Esophagus squamous epithelium (tissue), 5 donors: ENCODE results near the gene CACNA1B. TPM values are rescaled to one million over a fixed set of nuclear protein-coding genes. Genes with fewer than 3 reads are reported as not detected.

ENCODE experiments used
- DNase-seq: peaks from one replicate; lab custom pipeline; 2025; lab: John Stamatoyannopoulos, UW
- H3K27ac ChIP-seq, 4 donors: fragments of 200-600 bp; sonication (generic); one replicate each; pipeline ENCODE4 v1.5.1; 2016 to 2019; ENCODE audit warnings: mild to moderate bottlenecking in 1 of 4
- H3K27me3 ChIP-seq, 4 donors: fragments of 200-600 bp; sonication (generic); 1 replicate in 3 of 4; 2 replicates in 1 of 4; pipeline versions ENCODE4 v1.5.1 to v1.6.0; 2017 to 2021; ENCODE audit warnings: antibody characterized with exemption in 1 of 4
- H3K36me3 ChIP-seq, 3 donors: fragments of 200-600 bp; sonication (generic); one replicate each; pipeline ENCODE4 v1.5.1; 2016 to 2019
- H3K4me1 ChIP-seq, 3 donors: fragments of 200-600 bp; sonication (generic); one replicate each; pipeline ENCODE4 v1.5.1; 2017 to 2019
- H3K4me3 ChIP-seq, 4 donors: fragments of 200-600 bp; sonication (generic); 1 replicate in 3 of 4; 2 replicates in 1 of 4; pipeline ENCODE4 v1.5.1; 2016 to 2019; ENCODE audit warnings: mild to moderate bottlenecking in 2 of 4, moderate library complexity in 1 of 4
- H3K9me3 ChIP-seq, 3 donors: fragments of 200-600 bp; sonication (generic); one replicate each; pipeline ENCODE4 v1.5.1; 2016 to 2019
- CTCF ChIP-seq, 6 experiments: fragments of 450-650 bp in 4 of 6; fragments of 200-600 bp in 2 of 6; sonication (generic) in 2 of 6; IDR thresholded peaks; one replicate each; pipeline ENCODE4 v1.5.1; 2016 to 2019; ENCODE audit warnings: antibody characterized with exemption in 6 of 6, mild to moderate bottlenecking in 4 of 6, moderate library complexity in 4 of 6
- POLR2A ChIP-seq, 4 donors: fragments of 450-650 bp; IDR thresholded peaks; one replicate each; pipeline ENCODE4 v1.6.1; 2017; ENCODE audit warnings: antibody characterized with exemption in 4 of 4, mild to moderate bottlenecking in 4 of 4, moderate library complexity in 3 of 4
- WGBS, 2 donors: methylation state at CpG; one replicate each; pipeline ENCODE4 v1.1.5; 2018; 5-methylcytosine and 5-hydroxymethylcytosine counted together
- intact Hi-C: fragments of 100-400 bp; cut with DNase I; formaldehyde crosslinking; loops from one replicate; pipeline ENCODE4 v1.15.0; 2022
- total RNA-seq, 4 donors: library from RNA; depleted of rRNA; stranded (reverse); fragments of >200 nt; gene quantifications; one replicate each; pipeline ENCODE4 v1.1.0, GENCODE V29; 2016
- donor health status: DM: yes; HTN: yes; CAD: no.

CACNA1B gene
- total RNA-seq, 4 donors from 2014 or later = not detected

GRCh38 chr9:137989999-137990715, 112.6 kb downstream of the CACNA1B start:
- TF ChIP-seq POLR2A (IDR thresholded peaks at IDR 0.05) = no peak
- TF ChIP-seq CTCF (IDR thresholded peaks at IDR 0.05) = no peak
- H3K27me3 ChIP-seq = peaks cover 0 to 51% (median 0%) of the 10 kb centered on the region in 4 donors
- no peak overlapping the region for H3K4me3 ChIP-seq
- DNase-seq = no peak
- peaks cover 0 to 7% (median 0%) of the 10 kb centered on the region in 3 donors for H3K4me1 ChIP-seq
- H3K27ac ChIP-seq = no peak overlapping the region
- no peaks in the 10 kb centered on the region for H3K9me3 ChIP-seq
- no peaks in the 10 kb centered on the region for H3K36me3 ChIP-seq
- intact Hi-C loops = no loop called here
- 50 to 60% methylated on average over 7 to 8 of the region's 8 CpGs for WGBS, 2 donors

DNA sequence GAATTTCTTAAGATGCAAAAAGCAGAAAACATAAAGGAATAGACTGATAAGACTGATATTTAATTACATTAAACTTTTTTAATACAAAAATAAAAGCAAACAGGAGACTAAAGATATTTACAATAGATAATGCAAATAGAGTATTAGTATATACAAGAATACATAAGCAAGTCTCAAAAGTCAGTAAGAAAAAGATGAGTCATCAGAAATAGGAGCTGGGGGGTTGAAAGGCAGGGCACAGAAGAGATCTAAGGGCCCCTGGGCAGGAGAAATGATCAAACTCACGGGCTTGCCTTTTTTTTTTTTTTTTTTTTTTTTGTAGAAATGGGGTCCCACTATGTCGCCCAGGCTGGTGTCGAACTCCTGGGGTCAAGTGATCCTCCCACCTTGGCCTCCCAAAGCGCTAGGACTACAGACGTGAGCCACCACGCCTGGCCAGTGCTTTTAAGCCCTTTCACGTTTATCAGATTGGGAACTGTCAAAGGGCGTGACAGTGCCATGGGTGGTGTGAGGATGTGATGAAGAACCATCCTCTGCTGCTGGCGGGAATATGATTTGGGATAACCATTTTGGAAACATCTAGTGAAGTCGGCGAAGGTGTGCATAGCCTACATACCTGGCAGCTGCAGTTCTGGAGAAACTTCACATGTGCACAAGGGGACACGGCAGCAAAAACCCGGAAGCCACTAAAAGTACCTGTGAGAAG, 126.1 kb downstream of the CACNA1B start:
- H3K36me3 ChIP-seq = no peaks in the 10 kb centered on the region
- no peak overlapping the region for H3K4me3 ChIP-seq
- peaks cover 0 to 16% (median 0%) of the 10 kb centered on the region in 4 donors for H3K27me3 ChIP-seq
- intact Hi-C loops = no loop called here
- 81 to 86% methylated on average over 12 to 13 of the region's 13 CpGs for WGBS, 2 donors
- DNase-seq = no peak
- H3K27ac ChIP-seq = no peak overlapping the region
- no peaks in the 10 kb centered on the region for H3K4me1 ChIP-seq
- TF ChIP-seq CTCF (IDR thresholded peaks at IDR 0.05) (no peak), POLR2A (IDR thresholded peaks at IDR 0.05) (no peak)
- no peaks in the 10 kb centered on the region for H3K9me3 ChIP-seq

DNA sequence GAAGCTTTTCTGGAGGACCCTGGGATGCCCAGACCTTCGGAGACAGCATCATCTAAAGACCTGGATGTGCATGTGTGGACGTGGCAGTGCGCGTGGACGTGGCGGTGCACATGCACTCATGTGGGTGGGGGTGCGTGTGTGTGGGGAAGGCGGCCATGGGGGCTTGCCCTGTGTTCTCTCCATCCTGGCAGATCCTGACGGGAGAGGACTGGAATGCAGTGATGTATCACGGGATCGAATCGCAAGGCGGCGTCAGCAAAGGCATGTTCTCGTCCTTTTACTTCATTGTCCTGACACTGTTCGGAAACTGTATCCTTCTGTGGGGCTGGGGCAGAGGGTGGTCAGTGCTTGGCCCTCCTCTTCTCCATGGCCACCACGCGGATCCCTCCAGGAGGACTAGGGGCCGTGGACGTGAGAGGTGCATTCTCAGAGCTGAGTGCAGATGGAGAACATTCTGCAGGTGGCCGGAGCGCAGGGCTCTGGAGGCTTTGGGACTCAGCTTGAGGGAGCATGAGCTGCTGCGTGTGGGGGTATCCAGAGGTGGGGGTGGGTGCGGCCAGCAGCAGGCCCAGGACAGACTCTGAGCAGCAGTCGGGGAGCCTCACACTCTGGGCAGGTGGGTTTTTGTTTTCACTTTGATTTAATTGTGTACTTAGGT, 129.1 kb downstream of the CACNA1B start:
- Histone ChIP-seq H3K27me3 (peaks cover 0 to 32% (median 0%) of the 10 kb centered on the region in 4 donors), H3K27ac (no peak overlapping the region), H3K4me1 (no peaks in the 10 kb centered on the region), H3K36me3 (no peaks in the 10 kb centered on the region), H3K9me3 (no peaks in the 10 kb centered on the region), H3K4me3 (no peak overlapping the region)
- TF ChIP-seq POLR2A (IDR thresholded peaks at IDR 0.05) = no peak
- TF ChIP-seq CTCF (IDR thresholded peaks at IDR 0.05) = no peak
- no peak for DNase-seq
- WGBS, 2 donors = 79 to 84% methylated on average over 13 to 16 of the region's 25 CpGs
- intact Hi-C loops = no loop called here

DNA sequence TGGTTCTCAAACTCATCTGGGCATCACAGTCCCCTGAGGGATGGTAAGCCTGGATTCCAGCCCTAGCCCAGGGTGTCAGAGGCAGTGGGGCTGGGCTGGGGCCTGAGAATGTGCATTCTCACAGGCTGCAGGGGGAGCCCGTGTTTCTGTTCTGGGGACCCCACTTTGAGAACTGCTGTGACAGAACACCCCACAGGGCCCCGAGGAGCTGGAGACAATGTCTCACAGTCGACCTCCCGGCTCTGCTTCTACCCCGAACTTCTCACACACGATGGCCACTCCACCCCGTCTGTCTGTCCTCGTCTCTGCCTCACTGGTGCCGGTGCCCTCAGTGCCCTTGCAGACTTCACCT, 130.0 kb downstream of the CACNA1B start:
- Histone ChIP-seq H3K9me3 (no peaks in the 10 kb centered on the region), H3K36me3 (no peaks in the 10 kb centered on the region), H3K27ac (no peak overlapping the region), H3K4me1 (no peaks in the 10 kb centered on the region), H3K4me3 (no peak overlapping the region), H3K27me3 (peaks cover 0 to 29% (median 0%) of the 10 kb centered on the region in 4 donors)
- TF ChIP-seq CTCF (IDR thresholded peaks at IDR 0.05) = no peak
- TF ChIP-seq POLR2A (IDR thresholded peaks at IDR 0.05) = no peak
- no peak for DNase-seq
- WGBS, 2 donors = 81 to 92% methylated on average over 8 of the region's 9 CpGs
- intact Hi-C loops = no loop called here
